ENCODE measurements around the gene SPAG9.

- TF ChIP-seq, protein P1, sequence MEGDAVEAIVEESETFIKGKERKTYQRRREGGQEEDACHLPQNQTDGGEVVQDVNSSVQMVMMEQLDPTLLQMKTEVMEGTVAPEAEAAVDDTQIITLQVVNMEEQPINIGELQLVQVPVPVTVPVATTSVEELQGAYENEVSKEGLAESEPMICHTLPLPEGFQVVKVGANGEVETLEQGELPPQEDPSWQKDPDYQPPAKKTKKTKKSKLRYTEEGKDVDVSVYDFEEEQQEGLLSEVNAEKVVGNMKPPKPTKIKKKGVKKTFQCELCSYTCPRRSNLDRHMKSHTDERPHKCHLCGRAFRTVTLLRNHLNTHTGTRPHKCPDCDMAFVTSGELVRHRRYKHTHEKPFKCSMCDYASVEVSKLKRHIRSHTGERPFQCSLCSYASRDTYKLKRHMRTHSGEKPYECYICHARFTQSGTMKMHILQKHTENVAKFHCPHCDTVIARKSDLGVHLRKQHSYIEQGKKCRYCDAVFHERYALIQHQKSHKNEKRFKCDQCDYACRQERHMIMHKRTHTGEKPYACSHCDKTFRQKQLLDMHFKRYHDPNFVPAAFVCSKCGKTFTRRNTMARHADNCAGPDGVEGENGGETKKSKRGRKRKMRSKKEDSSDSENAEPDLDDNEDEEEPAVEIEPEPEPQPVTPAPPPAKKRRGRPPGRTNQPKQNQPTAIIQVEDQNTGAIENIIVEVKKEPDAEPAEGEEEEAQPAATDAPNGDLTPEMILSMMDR (IDR thresholded peaks at IDR 0.05): no peak
- TF ChIP-seq POLR2A (IDR thresholded peaks at IDR 0.05; ENCODE audit: low read depth) (no peak), POLR2AphosphoS5 (IDR thresholded peaks at IDR 0.05) (no peak)
Observed at GRCh38 chr17:51052235-51052634, 68.4 kb downstream of the SPAG9 start.
